EH (cell line): ENCODE measurements around the gene LIMS4.
"Not testable (repeated sequence)": the region's sequence is repeated elsewhere in the genome, so short reads cannot be mapped to it uniquely, and the experiment has no call there.

Experiments
- DNase-seq: peaks from one replicate; pipeline ENCODE4 v3.0.0-alpha.2; 2015; ENCODE audit warnings: low read depth

LIMS4 gene

DNA sequence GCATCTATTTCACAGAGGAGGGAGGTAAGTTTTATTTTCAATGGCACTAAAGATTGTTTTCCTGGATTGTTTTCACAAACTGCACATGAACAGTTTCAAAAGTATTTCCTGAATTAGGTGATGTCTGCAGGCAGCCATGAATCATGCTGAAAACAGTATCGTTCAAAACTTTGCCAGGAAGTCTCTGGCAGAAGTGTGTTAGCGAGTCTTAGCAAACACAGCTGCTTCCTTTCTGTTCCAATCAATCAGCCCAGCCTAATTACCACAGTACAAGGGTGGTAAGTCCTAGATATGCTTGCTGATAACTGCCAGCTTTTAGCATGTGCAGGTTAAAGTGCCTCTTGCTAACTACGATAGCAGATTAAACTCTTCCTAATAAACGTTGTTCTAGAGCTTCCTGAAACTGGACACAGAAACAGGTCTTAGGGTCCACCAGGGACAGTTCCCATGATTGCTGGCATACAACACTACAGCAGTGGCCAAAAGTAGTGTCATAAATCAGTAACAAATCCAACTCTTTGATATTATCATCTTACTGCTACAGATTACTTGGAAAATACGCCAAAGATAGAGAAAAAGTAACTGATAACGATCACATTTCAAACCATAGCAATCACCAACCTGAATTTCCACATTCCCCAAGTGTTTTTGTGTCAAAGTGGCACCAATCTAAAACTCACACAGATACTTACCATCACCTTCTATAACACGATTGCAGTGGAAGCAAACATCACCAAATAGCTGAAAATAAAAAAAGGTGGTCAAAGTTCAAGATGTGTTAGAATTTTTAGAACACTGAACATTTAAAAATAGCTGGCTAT lies 23.3 kb downstream of the LIMS4 start:
- not testable (repeated sequence) for DNase-seq

- not testable (repeated sequence) for DNase-seq
These were observed 26.0 kb downstream of the LIMS4 start for GRCh38 chr2:110446644-110447043.

DNA sequence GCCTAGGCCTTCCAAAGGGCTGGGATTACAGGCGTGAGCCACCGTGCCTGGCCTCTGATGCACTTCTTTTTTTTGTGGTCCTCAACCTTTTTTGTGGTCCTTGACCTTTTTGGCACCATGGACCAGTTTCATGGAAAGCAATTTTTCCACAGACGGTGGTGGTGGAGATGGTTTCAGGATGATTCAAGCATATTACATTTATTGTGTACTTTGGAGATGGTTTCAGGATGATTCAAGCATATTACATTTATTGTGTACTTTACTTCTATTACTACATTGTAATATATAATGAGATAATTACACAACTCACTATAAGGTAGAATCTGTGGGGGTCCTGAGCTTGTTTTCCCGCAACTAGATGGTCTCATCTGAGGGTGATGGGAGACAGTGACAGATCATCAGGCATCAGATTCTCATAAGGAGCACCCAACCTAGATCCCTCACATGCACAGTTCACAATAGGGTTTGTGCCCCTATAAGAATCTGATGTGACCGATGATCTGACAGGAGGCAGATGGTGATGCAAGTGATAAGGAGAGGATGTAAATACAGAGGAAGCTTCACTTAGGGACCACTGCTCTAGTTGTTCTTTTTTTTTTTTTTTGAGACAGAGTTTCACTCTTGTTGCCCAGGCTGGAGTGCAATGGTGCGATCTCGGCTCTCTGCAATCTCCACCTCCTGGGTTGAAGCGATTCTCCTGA lies 29.2 kb downstream of the LIMS4 start:
- DNase-seq, result not testable (repeated sequence)

- DNase-seq, result not testable (repeated sequence)
These were observed 30.7 kb downstream of the LIMS4 start for GRCh38 chr2:110441905-110442304.

- DNase-seq, result not testable (repeated sequence)
These were observed 38.1 kb downstream of the LIMS4 start for GRCh38 chr2:110434565-110434964.

GRCh38 chr2:110425725-110426124 lies 46.9 kb downstream of the LIMS4 start:
- DNase-seq, result not testable (repeated sequence)

- DNase-seq, result not testable (repeated sequence)
These were observed 48.2 kb downstream of the LIMS4 start for GRCh38 chr2:110424421-110424820.

- not testable (repeated sequence) for DNase-seq
These were observed 49.0 kb downstream of the LIMS4 start for GRCh38 chr2:110423574-110423962.

GRCh38 chr2:110422852-110423573 lies 49.6 kb downstream of the LIMS4 start:
- not testable (repeated sequence) for DNase-seq

DNA sequence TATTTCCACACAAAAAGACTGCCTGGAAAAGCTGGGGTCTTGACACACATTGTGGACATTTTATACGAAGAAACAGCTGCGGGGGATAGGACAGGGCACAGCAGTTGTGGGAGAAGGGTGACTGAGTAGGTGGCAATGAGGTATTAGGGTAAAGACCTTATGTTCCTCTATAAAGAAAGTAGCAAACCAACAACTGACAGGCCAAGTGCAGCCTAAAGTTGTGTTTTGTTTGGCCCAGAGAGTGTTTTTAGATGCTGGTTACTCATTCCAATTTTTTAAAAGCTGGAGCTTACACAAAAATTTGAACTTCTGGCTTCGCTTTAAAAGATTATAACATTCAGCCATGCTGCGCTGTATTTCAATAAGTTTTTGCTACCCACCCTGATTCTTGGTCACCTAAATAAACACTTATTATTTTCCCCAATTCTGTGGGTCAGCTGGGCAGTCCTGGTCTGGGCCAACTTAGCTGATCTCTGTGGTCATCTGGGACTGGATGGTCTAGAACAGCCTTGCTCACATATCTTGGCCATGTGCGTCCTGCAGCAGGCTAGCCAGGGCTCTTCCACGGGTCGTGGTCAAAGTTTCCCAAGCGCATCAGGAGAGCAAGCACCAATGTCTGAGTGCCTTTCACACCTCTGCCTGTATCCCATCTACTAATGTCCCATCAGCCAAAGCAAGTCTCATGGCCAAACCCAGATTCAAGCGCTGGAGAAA lies 51.8 kb downstream of the LIMS4 start:
- DNase-seq, result not testable (repeated sequence)

GRCh38 chr2:110407142-110407541 lies 65.5 kb downstream of the LIMS4 start:
- DNase-seq, result not testable (repeated sequence)

DNA sequence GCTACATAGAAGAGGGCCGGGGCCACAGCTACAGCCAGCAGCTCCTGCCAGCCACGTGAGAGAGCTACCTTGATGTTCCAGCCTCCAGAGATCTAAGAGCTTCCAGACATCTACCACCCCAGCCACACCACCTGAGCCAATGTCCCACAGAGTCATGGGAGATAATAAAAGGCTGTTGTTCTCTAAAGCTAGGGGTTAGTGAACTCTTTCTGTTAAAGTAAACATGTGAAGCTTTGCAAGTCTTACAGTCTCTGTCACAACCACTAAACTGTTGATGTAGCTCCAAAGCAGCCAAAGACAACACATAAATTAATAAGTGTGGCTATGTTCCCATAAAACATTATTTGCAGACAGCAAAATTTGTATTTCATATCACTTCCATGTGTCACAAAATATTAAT lies 67.6 kb downstream of the LIMS4 start:
- not testable (repeated sequence) for DNase-seq

DNA sequence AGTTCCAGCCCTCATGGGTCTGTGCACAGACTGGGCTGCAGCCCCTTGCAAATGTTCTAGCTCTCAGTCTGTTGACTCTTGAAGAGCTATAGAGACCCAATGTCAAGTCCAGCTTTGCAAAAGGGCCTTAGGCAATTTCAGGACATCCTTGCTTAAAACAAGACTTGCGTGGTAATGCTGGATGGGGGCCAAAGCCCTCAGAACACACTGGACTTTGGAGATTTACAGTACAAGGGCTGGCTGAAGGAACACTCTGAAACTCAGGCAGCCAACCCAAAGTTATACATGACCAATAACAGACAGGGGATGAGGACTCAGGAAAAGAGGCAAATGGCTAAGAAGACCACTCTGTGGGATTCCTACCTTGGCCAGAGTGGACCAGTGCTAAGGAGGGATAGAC lies 68.4 kb downstream of the LIMS4 start:
- not testable (repeated sequence) for DNase-seq

DNA sequence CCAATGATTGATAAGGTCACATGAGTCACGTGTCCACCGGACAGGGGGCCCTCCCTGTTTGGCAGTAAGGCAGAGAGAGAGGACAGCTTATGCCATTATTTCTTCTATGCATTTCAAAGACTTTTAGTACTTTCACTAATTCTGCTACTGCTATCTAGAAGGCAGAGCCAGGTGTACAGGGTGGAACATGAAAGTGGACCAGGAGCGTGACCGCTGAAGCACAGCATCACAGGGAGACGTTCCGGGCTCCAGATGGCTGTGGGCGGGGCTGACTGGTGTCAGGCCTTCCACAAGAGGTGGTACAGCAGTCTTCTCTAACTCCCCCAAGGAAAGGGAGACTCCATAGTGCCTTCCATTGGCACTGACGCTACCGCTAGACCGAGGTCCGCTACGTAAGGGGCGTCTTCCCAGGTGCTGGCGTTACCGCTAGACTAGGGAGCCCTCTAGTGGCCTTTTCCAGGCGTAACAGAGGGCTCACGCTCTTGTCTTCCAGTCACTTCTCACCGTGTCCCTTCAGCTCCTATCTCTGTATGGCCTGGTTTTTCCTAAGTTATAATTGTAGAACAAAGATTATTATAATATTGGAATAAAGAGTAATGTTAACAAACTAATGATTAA lies 71.5 kb downstream of the LIMS4 start:
- DNase-seq, result not testable (repeated sequence)

- DNase-seq, result not testable (repeated sequence)
These were observed 73.2 kb downstream of the LIMS4 start for GRCh38 chr2:110399378-110399777.

GRCh38 chr2:110395990-110396389 lies 76.6 kb downstream of the LIMS4 start:
- DNase-seq, result not testable (repeated sequence)
